HepG2 (cell line): Measurements from ENCODE around the gene SEC61B. TPM values are rescaled to one million over a fixed set of nuclear protein-coding genes. Genes with fewer than 3 reads are reported as not detected.

Experiments used
- ELF1 ChIP-seq: sonication (generic); formaldehyde crosslinking; IDR thresholded peaks from 2 replicates; pipeline ENCODE4 v1.4.0; 2020; ENCODE audit warnings: missing genetic modification reagents
- ERF ChIP-seq: IDR thresholded peaks from 2 replicates; pipeline ENCODE4 v1.6.1; 2018; ENCODE audit warnings: missing biosample characterization, missing genetic modification reagents
- FLYWCH1 ChIP-seq: sonication (generic); formaldehyde crosslinking; IDR thresholded peaks from 2 replicates; pipeline ENCODE4 v1.8.1; 2023; ENCODE audit warnings: mild to moderate bottlenecking, missing genetic modification reagents
- MTA1 ChIP-seq: sonication (generic); formaldehyde crosslinking; IDR thresholded peaks from 2 replicates; pipeline ENCODE4 v1.4.0; 2020; ENCODE audit warnings: missing genetic modification reagents, mild to moderate bottlenecking, borderline replicate concordance
- RARA ChIP-seq: IDR thresholded peaks from 2 replicates; pipeline ENCODE4 v1.6.1; 2016; ENCODE audit warnings: missing genetic modification reagents, missing compliant biosample characterization
- THAP9 ChIP-seq: sonication (generic); formaldehyde crosslinking; IDR thresholded peaks from 2 replicates; pipeline ENCODE4; 2020; ENCODE audit warnings: missing genetic modification reagents, mild to moderate bottlenecking, borderline replicate concordance
- TRIM22 ChIP-seq: fragments of 450-650 bp; IDR thresholded peaks from 2 replicates; pipeline ENCODE4 v1.6.1; 2017
- ZFY ChIP-seq: sonication (generic); formaldehyde crosslinking; IDR thresholded peaks from 2 replicates; pipeline ENCODE4 v1.4.0; 2020; ENCODE audit warnings: missing genetic modification reagents
- ZNF468 ChIP-seq: sonication (generic); formaldehyde crosslinking; IDR thresholded peaks from 2 replicates; pipeline ENCODE4 v1.8.0; 2022; ENCODE audit warnings: mild to moderate bottlenecking, moderate library complexity, missing genetic modification reagents
- ZNF510 ChIP-seq: sonication (generic); formaldehyde crosslinking; IDR thresholded peaks from 2 replicates; pipeline ENCODE4 v1.4.0; 2020; ENCODE audit warnings: low read depth, mild to moderate bottlenecking, missing genetic modification reagents
- ZNF557 ChIP-seq: sonication (generic); formaldehyde crosslinking; IDR thresholded peaks from 2 replicates; pipeline ENCODE4 v1.4.0; 2020; ENCODE audit warnings: missing genetic modification reagents
- ZNF567 ChIP-seq: sonication (generic); formaldehyde crosslinking; IDR thresholded peaks from 2 replicates; pipeline ENCODE4 v1.8.1; 2023; ENCODE audit warnings: mild to moderate bottlenecking, missing genetic modification reagents, borderline replicate concordance
- ZNF589 ChIP-seq: sonication (generic); formaldehyde crosslinking; conservative IDR thresholded peaks from 2 replicates; pipeline ENCODE4 v1.8.0; 2022; ENCODE audit warnings: mild to moderate bottlenecking, moderate library complexity, missing genetic modification reagents
- ZNF597 ChIP-seq: sonication (generic); formaldehyde crosslinking; IDR thresholded peaks from 2 replicates; pipeline ENCODE4 v1.5.0; 2020; ENCODE audit warnings: missing genetic modification reagents
- ZNF629 ChIP-seq: sonication (generic); formaldehyde crosslinking; conservative IDR thresholded peaks from 2 replicates; pipeline ENCODE4 v1.5.0; 2020; ENCODE audit warnings: missing genetic modification reagents
- ZNF639 ChIP-seq: conservative IDR thresholded peaks from 2 replicates; pipeline ENCODE4 v1.6.1; 2018; ENCODE audit warnings: missing genetic modification reagents
- ZNF687 ChIP-seq: sonication (generic); formaldehyde crosslinking; IDR thresholded peaks from 2 replicates; pipeline ENCODE4 v1.5.1; 2020; ENCODE audit warnings: mild to moderate bottlenecking, missing genetic modification reagents, moderate library complexity
- ZNF75D ChIP-seq: sonication (generic); formaldehyde crosslinking; IDR thresholded peaks from 2 replicates; pipeline ENCODE4 v1.8.1; 2023; ENCODE audit warnings: missing genetic modification reagents, mild to moderate bottlenecking, borderline replicate concordance
- polyA plus RNA-seq, 8 experiments: library from polyadenylated mRNA; depleted of rRNA in 3 of 8; stranded (reverse) in 7 of 8; unstranded in 1 of 8; fragments of >200 nt; fragmentation: Illumina TruSeq in 4 of 8; extraction: Trizol in 4 of 8; gene quantifications; 2 replicates each; pipeline versions ENCODE4 v1.2.1 to v1.2.3, GENCODE V29; 2011 to 2016; ENCODE audit warnings: low read depth in 4 of 8, missing spikeins in 1 of 8, mixed read lengths in 1 of 8; ENCODE audit not compliant: insufficient read depth in 1 of 8
- total RNA-seq, 5 experiments: library from RNA; depleted of rRNA; stranded (reverse); fragments of >200 nt; fragmentation: Illumina TruSeq; extraction: Trizol; gene quantifications; 2 replicates each; pipeline ENCODE4 v1.2.3, GENCODE V29; 2016; ENCODE audit warnings: low read depth in 1 of 5

SEC61B gene
- total and polyA plus RNA-seq, 2 of the 13 experiments (the other 11 are each of a cell fraction or from before 2014, with no cell fraction given): 191 to 368 TPM

DNA sequence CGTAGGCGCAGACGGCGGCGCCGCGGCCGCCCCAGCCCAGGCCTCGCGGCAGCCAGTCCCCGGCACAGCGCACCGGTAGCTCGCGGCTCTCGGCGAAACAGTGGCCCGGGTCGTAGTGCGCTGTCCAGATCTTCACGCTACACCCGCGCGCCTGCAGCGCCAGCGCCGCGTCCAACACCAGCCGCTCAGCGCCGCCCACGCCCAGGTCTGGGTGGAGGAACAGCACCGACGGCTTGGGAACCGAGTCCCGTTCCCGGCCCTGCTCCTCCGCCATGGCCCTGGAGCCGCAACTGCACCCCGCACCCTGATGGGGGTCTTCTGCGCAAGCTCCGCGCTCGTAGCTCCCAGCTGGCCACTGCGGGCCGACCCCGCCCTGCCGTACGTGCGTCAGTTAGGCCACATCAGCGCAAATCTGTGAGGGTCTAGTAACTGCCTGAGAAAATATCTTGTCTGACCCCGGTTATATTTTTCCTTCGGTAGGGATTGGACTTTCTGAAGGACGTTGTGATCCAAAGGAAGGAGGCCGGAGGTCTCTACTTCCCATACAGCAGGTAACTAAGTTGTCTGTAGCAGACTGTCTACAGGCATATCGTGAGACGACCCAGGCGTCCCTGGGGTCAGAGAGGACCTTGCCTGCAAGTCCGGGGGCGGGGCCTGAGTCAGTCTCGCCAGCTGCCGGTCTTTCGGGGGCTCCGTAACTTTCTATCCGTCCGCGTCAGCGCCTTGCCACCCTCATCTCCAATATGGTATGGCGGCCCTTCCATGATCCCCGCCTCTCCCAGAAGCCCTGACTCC, at the start of gene SEC61B, which contains the start of gene ALG2 (continued):
- TF ChIP-seq ZNF687 (CRISPR knock-in tag) (peak; percentile 69; the same call in 1 of the 2 replicates), ZNF629 (CRISPR knock-in tag) (no peak), THAP9 (CRISPR knock-in tag) (no peak; the same call in 1 of the 2 replicates), ZNF589 (CRISPR knock-in tag) (0 out of 2 replicates have a peak, but pooled peaks have one; percentile 48), ERF (peak; percentile 9; the same call in 1 of the 2 replicates), MTA1 (CRISPR knock-in tag) (0 out of 2 replicates have a peak, but pooled peaks have one; percentile 52), ZFY (CRISPR knock-in tag) (peak; percentile 88), FLYWCH1 (no peak), ZNF75D (CRISPR knock-in tag) (no peak), ZNF510 (CRISPR knock-in tag) (no peak), ZNF597 (CRISPR knock-in tag) (no peak), RARA (CRISPR knock-in tag) (no peak), ELF1 (0 out of 2 replicates have a peak, but pooled peaks have one; percentile 8), TRIM22 (no peak), ZNF567 (CRISPR knock-in tag) (0 out of 2 replicates have a peak, but pooled peaks have one; percentile 28), ZNF639 (CRISPR knock-in tag) (no peak), ZNF468 (0 out of 2 replicates have a peak, but pooled peaks have one; percentile 34), ZNF557 (CRISPR knock-in tag) (no peak)
